ENCODE measurements around the gene UBE2D4.
"Not testable (repeated sequence)": the region's sequence is repeated elsewhere in the genome, so short reads cannot be mapped to it uniquely, and the experiment has no call there.

The UBE2D4 gene

DNA sequence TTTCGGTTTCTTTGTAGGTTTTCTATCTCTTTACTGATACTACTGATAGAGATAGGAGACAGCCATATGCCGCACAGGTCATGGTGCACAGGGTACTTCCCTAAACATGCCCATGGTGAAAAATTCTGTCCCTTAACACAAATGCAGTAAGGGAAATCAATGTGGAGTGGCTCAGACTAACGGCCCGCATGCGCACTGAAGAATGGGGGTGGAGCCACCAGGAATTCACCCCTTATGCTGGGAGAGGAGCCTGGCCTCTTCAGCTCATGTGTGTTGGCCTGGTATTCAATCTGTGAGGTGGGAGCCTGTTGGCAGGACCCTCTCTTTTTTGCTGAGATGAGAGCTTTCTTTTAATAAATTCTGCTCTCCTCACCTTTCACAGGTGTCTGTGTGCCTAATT, 11.4 kb upstream of the UBE2D4 start:
- DNase-seq (ENCODE audit: low read depth) = no peak

DNA sequence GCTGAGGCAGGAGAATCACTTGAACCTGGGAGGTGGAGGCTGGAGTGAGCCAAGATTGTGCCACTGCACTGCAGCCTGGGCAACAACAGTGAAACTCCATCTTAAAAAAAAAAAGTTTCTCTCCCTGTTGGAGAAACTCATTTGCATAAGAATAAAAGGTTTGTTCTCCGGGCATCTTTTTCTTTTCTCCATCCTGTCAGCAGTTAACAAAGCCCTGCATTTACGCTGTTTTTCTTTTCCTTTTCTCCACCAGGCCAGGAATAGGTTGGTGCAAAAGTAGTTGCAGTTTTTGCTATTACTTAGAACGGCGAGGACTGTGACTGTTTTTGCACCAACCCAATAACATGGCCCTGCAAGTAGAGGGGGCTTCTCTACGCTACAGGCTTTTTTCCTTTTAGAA, 10.3 kb upstream of the UBE2D4 start:
- DNase-seq (ENCODE audit: low read depth) = no peak

DNA sequence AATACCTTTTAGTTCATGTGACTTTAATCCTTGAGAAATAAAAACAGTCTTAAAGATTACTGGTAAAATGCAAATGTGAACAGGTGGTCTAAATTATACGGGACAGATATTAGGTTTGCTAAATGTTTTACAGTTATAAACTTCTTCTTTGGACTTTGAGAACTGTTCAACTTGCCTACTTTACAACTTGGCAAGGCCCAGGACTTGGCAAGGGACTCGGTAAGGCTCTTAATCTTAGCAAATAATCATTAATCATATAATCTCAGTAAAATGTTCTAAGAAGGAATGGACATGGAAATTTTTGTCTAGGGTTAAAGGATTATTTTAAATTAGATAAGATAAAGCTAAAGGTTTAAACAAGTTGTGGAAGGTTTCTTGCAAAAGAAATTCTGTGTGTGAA, 4.8 kb upstream of the UBE2D4 start:
- DNase-seq (ENCODE audit: low read depth) = no peak

DNA sequence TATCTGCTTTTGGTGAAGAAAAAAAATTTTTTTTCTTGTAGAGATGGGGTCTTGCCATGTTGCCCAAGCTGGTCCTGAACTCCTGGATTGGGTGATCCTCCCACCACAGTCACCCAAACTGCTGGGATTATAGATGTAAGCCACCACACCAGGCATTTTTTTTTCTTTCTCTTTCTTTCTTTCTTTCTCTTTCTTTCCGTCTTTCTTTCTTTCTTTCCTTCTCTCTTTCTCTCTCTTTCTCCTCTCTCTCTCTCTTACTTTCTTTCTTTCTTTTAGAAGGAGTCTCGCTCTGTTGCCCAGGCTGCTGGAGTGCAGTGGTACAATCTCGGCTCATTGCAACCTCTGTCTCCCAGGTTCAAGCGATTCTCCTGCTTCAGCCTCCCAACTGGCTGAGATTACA, 3.5 kb upstream of the UBE2D4 start:
- no peak for DNase-seq (ENCODE audit: low read depth)

DNA sequence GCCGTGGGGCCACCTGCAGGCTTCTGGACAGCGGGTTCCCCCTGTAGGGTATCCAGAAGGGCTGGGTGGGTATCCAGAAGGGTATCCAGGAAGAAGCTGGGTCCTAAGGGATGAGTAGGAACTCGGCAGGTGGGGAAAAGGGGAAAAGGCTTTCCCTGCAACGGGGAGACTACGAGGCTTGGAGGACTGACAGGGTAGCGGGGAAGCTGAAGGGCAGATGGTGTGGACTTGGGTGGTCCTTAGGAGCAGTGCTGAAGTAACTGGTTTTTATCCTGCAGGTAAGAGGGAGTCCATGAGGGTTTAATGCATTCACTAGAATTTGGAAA, 525 bp downstream of the UBE2D4 start:
- DNase-seq (ENCODE audit: low read depth) = no peak

DNA sequence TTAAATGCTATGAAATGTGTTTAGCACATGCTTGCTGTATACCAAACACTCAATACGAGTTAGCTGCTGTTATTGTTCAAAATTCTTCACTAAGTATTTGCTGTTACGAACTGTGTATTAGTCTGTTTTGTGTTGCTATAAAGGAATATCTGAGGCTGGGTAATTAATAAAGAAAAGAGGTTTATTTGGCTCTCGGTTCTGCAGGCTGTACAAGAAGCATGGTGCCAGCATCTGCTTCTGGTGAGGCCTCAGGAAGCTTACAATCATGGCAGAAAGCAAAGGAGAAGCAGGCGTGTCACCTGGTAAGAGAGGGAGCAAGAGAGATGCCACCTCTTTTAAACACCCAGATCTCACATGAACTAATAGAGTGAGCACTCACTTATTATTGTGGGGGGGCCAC, 1.6 kb downstream of the UBE2D4 start:
- DNase-seq (ENCODE audit: low read depth) = no peak

DNA sequence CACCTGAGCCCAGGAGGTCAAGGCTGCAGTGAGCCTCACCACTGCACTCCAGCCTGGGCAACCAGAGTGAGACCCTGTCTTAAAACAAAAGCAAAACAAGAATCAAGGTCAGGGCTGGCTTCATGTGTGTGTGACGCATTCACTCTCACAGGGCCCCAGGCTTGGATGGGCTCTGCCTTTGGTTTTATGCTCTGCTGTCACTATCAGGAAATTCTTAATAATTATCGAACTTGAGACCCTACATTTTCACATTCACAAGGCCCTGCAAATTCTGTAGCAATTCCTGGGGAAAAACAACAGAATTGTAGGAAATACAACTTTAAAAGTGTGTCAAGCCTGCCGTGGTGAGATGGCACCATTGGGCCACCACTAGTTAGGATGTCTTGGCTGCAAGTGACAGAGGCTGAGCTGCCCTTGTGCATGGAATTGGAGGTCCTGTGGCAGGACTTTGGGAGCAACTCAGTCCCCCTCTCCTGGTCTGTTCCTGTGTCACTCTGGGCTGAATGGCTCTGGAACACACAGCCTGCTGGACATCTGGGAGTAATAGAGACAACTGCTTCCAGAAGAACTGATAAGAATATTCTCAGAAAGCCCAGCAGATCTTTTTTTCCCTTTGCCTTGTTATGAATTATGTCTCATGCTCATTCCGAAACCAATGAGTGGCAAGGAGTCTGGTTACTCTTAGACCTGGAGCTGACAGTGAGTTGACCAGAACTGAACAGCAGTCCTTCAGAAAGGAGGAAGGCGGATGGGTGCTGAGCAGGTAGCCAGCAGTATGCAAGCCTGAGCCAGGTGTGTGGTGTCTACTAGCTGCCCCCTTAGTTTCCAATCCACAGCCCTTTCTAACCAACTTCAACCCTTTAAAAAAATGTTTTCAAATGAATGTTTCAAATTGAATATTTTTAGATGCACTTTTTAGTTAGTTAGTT, 3.6 kb downstream of the UBE2D4 start:
- DNase-seq (ENCODE audit: low read depth) = no peak

DNA sequence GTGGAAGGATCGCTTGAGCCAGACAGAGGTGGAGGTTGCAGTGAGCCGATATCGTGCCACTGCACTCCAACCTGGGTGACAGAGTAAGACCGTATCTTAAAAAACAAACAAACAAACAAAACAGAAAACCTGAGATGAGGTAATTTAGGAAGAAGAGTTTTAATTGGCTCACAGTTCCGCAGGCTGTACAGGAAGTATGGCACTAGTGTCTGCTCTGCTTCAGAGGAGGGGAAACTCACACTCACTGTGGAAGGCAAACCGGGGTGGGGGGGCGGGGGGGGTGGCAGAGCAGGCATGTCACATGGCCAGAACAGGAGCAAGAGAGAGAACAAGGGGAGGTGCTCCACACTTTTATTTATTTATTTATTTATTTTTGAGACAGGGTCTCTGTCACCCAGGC, 5.1 kb downstream of the UBE2D4 start:
- no peak for DNase-seq (ENCODE audit: low read depth)

DNA sequence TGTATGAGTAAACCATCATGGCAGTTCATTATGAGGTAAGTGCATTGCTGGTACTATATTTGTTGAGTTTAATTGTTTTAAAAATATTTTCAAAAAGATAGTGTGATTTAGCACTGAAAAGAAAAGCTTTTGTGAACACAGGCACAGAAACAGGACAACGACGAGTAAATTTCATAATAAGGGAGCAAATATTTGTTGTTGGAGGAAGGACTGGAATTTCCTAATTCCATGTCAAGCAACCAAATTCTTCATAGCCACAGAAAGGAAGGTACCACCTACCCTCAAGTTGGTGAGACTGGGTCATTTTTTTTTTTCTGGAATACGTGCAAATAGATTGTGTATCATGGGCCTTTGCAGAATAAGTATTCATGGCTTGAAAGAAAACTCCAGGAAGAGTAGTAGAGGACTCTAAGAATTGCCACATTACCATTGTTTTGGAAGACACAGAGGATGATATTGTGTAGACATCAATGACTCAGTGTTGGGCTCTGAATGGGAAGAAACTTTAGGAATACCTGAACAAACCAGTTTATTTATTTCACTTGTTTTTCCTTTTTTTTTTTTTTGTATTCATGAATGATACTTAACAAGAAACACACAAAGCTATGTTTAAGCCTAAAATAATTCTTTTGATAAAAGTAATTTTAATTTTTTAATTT, 7.8 kb downstream of the UBE2D4 start:
- no peak for DNase-seq (ENCODE audit: low read depth)

DNA sequence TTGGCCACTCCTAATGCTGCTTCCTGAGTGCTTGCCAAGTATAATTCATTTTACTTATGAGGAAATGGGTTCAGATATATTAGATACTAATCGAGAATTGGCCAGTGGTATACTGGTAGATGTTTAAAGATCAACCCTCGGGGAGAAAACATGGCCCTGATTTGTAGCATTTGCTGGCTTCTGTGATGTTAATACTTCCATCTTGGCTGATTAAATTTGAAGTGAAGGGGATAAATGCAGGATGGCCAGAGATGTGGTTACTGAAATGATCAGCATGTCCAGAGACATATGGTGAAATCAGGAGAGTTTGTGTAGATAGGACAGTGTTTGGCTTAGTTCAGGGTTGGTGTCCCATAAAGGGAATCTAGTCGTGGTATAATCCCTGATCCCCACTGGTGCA, 11.2 kb downstream of the UBE2D4 start:
- no peak for DNase-seq (ENCODE audit: low read depth)

DNA sequence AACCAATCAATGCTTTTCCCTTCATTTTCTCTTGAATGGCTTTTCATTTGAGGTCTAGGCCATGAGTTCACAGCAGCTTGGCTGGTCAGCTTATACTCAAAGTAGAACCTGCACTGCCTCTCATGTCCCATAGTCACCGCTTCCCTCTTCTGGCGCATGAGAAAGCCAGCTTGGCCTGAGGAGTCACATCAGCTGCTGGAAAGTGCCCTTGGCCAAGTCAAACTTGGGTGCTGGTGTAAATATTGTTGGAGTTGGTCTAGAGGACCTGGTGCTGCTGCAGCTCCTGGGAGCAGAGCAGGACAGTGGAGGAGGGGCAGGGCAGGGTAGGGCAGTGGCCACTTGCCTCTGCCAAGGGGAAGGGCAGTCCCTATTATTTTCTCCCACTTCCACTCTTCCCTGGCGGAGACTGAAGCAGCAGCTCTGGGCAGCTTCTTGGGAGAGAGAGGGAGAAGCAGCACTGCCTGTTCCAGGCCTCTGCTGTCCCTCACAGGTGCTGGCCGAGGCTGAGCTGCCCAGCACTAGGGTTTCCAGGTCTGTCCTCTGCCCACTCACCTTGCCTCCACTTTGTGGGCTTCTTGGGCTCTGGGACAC, 12.8 kb downstream of the UBE2D4 start:
- DNase-seq (ENCODE audit: low read depth) = no peak

DNA sequence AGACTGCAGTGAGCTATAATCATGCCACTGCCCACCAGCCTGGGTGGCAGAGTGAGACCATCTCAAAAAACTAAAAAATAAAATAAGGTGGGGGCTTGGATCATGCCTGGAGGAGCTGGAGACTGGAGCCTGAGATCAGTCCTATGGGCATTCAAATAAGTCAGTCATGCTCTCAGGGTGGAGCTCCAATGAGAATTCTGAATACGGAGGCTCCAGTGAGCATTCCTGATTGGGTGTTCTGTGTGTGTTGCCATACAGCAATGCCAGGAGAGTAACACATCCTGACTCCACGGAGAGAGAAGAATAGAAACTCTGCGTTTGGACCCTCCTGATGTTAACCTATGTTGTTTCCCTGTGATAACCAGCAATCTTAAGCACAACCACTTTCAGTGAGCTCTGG, 16.0 kb downstream of the UBE2D4 start:
- no peak for DNase-seq (ENCODE audit: low read depth)

DNA sequence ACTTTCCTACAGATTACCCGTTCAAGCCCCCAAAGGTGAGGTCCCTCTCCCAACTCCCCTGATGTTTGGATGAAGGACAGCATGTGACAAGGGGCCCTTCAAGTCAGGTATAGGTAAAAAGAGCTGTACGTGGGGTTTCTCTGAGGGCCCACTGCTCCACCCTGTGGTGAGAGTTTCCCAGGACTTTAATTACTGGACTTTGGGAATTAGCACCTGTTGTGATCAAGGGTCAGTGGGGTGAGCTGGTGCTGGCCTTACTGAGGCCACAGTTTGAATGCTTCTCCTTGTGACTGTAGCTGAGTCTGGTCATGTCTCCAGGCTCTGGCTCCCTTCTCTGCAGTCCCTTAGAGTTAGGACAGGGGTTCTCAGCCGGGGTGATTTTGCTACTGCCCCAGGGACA, 16.8 kb downstream of the UBE2D4 start:
- DNase-seq (ENCODE audit: low read depth) = no peak

DNA sequence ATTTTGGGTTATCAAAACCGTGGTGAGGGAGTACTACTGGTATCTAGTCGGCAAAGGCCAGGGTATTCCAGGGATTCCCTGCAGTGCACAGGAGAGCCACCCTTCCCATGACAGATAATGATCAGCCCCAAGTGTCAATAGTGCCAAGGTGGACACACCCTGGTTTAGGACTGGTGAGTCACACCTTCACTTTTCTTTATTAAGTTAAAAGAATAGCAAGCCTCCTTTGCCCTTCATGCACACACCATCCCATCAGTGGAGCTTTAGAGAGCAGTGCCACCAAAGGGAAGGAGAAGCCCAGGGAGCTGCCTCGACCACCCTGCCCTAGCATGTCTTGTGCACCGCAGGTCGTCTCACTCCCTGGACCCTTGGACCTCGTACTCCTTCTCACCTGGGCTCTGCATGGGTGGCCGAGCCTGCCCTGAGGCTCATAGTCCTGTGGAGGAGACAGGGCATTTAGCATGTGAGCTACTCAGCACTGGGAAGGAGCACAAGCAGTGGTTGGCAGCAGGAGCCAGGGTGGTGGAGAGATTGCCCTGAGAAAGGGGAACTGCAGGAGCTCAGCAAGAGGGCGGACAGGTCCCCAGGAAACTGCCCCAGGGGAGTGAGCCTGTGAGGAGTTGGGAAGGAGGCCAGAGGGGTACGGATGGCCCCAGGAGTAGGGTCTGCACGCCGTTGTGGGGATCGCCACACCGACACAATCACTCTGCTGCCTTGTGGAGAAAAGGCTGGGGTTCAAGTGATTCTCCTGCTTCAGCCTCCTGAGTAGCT, 17.4 kb downstream of the UBE2D4 start:
- no peak for DNase-seq (ENCODE audit: low read depth)

DNA sequence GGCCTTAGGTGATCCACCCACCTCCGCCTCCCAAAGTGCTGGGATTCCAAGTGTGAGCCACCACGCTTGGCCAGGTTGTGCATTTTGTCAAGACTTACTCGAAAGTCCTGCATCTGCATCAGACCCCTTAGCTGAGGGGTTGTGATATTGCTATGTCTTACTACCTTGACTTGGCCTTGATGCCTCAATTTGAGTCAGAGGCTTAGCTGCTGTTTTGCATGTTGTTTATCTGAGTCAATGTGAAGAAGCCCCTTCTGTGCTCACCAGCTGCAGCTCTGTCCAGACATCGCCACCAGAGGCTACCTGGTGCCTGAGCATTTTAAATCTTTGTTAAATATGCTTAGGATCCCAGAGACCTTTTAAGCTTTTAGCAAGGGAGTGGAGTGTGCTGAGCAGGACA, 18.1 kb downstream of the UBE2D4 start:
- DNase-seq (ENCODE audit: low read depth) = no peak

DNA sequence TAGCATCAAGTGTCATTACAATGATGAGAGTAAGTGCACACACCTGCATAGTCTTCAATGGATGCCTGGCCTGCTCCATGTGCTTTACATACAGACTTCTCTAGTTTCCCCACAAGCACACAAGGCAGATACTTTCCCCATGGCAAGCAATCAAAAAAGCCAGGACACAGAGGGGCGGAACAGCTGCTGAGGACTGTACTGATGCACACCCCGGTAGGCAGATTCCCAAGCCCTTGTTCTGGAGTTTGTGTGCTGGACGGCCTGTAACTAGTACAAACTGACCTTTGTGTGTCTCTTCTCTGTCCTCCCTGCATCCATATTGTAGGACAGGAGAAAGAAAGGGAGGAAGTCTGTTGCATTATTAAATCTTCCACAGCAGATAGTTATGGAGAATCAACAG, 25.8 kb downstream of the UBE2D4 start:
- no peak for DNase-seq (ENCODE audit: low read depth)

DNA sequence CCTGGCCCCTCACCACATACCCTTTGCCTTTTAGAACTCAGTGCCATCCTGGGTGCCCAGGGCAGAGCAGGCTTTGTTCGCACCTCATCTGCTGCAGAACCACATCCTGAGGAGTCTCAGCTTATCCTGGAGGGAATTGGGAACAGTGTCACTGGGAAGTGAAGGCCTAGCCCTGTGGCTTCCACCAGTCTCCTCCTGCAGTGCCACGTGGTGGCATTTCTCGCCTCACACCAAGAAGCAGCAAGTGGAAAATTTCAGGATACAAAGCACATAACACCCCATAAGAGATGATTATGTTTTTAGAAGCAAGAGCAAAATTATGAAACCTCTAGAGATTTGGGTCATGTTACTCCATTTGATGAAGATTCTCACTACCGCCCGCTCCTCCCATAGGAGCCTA, 26.8 kb downstream of the UBE2D4 start:
- no peak for DNase-seq (ENCODE audit: low read depth)

DNA sequence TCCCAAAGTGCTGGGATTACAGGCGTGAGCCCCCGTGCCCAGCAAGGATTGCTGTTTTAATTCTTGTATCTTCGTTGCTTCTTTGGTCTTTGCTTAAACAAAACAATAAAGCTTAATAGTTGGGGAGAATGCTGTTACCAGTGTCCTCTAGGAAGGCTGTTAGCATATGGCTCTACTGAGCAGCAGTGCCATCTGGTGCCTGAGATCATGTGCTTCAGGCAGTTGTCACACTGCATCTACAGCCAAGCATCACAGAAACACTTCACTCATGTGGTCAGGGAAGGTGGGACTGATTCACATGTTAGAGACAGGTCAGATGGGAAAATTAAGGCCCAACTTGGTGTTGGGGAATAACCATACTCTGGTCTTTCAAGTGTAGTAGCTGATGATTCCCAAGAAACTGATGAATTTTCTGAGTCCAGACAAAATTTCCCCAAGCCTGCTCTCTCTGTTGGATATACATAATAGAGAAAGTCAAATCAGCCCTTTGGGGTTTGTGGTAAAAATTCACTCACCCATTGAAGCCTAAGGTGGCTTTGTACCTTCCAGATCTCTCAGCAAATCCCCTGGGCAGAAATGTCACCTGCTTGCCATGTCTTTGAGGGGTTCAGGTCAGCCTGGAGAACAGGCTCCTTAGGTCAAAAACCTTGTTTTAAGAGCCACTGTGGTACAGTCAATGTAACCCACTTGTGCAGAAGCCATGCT, 28.4 kb downstream of the UBE2D4 start:
- DNase-seq (ENCODE audit: low read depth) = no peak

DNA sequence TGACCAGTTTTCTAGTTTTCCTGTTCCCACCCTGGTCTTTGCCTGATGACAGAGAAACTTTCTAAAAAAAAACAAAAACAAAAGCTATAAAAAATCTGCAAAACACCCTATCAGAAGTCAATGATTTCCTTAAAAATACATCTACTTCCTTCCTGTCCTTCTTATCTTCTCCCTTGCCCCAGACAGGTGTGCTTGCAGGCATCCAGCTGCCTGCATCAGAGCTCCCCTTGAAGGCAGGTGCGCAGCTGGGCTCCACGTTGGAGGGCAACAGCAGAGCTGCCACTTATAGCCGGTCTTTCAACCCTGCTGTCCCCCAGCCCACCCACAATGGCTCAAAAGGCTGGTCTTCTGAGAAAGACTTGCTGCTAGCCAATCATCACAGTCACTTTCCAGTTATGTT, 29.8 kb downstream of the UBE2D4 start:
- DNase-seq (ENCODE audit: low read depth) = no peak

DNA sequence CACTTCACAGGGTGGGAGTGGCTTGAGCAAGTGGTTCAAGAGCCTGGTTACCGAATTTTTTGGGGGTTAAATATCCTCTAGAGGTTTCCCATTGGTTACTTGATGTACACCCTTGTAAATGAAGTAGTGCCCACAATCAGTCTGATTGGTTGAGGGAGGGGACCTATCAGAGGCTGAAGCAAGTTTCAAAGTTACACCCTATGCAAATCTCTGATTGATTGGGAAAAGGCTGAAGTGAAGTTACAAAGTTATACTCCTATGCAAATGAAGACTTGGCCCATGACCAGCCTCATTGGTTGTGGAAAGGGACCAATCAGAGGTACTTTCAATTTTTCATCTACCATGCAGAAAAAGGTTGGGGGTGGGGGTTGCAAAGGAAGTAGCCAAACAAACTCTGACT, 34.7 kb downstream of the UBE2D4 start:
- no peak for DNase-seq (ENCODE audit: low read depth)

DNA sequence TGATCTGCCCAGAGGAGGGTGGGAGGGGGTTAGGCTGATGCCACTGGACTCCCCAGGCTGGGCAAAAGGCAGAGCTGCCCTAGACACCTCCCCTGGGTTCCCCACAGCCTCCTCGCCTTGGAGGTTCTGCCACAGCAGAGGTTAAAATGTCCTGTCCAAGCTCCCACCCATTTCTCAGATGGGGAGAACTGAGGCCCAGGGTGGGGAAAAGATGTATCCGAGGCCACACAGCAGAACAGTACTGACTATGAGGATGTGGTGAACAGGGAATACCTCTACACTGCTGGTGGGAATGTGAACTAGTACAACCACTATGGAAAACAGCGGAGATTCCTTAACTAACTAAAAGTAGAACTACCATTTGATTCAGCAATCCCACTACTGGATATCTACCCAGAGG, 40.2 kb downstream of the UBE2D4 start:
- DNase-seq (ENCODE audit: low read depth) = not testable (repeated sequence)
